NCI-H1694 treated with DMSO at 0.1 percent for 48 hours (cell line): ENCODE data around the gene GLIS1.

Source experiments
- DNase-seq: peaks from one replicate; lab custom pipeline; 2025; lab: John Stamatoyannopoulos, UW

GLIS1 gene

DNA sequence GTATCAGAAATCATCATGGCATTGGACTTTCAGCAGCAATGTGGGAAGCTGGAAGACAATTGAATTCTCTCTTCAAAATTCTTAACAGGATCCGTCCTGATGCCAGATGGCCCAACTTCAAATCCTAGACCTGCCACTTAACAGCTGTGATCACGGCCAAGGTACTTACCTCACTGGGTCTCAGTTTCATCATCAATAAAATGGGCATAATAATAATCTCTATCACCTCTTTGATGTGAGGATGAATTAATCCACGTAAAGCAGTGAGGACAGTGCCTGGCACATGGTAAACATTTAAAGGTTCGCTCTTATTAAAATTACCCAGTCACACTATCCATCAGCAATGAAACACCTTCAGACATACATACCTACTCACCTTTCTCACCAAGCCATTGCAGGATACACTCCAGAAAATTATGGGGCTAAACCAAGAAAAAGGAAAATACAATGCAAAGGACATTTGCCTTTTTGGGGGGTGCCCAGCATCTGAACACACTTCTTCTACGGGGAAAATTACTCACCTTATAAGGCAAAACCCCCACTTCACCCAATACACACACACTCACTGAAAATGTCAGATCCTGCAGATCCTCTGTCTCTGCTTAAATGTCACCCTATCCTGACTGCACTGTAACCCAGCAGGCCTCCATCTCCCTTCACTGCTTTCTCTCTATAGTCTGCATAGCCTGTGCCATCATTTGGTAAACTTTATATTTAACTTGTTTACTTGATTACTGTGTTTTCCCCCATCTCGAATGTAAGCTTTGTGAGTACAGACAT is 21.7 kb downstream of the GLIS1 start:
- DNase-seq: no peak

DNA sequence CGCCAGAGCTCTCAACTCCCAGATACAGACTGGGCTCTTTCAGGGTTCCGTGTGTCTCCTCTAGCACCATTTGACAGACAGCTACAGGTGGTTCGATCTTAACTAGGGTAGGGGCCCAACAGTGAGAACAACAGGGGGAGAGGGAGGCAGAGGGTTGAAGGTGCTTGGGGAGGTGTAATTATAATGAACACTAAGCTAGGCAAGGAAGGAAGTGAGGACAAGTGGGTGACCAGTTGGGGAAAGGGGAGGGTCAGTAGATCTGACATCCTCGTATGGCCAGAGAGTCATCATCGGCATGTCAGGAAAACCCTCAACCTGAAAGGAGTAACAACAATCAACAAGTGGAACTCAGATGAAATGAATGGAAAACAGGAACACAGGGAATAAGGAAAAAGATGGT is 22.8 kb downstream of the GLIS1 start:
- no peak for DNase-seq

DNA sequence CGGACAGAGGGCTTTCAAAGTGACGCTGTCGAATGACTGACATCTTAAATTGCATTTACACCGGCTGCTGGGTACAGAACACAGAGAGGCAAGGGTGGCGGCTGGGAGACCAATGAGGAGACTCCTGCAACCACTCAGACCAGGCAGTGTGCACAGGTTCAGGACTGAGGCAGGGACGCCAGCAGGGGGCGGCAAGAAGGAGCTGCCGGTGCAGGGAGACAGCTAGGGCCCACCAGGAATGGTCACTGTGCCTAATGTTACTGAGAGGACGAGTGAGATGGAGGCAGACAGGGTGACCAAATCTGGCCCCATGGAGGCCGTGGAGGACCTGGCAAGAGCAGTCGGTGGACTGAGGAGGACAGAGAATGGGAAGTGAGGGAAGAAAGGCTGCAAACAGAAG is 23.5 kb downstream of the GLIS1 start:
- peak; percentile 10 for DNase-seq

DNA sequence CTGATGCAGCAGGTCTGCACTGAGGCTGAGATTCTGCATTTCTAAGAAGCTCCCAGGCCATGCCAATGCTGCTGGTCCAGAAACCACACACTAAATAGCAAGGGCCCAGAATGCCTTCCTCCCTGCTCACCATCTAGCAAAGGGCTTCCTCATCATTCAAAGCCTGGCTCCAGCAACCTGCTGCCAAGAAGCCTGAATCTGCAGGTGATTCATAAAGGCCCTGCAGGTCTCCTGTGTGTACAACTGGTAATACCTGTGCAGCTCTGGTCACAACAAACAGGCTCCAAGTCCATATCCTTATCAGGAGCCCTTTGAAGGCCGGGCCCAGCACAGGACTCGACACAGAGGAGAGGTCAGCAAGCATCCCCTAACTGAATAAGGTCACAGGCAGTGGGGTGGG is 26.7 kb downstream of the GLIS1 start:
- no peak for DNase-seq

DNA sequence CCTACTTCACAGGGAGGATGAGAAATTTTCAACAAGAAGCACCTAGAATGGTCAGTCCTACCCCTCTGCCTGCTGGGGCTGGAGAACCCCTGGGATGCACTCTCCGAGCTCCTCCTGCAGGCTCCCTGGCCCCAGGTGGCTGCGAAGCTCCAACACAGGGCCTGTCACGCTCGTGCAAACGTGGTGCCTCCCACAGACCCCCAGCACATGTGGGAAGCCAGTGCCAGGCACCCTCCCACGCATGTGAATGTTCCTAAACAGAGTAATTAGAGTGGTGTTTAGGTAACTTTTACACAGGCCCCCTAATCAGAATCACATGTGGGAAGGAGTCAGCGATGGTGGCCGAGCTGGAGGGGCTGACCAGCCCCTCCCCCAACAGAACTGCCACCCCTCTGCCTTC is 28.4 kb downstream of the GLIS1 start:
- DNase-seq: no peak

DNA sequence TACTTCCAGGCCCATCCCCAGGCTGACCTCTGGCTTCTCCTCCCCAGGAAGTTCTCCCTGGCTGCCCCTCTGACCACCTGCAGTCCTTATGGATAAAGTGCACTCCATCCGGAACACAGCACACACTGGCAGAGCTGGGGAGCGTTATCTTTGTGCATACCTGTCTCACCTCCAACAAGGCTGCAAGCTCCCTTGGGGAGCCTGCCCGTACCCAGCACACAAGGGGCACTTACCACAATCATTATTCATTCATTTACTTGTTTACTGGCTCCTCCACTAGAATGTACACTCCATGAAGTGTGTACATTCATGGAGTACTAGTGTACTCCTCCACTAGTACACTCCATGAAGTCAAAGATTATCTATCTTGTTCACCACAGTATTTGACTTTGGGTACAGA is 30.3 kb downstream of the GLIS1 start:
- no peak for DNase-seq

DNA sequence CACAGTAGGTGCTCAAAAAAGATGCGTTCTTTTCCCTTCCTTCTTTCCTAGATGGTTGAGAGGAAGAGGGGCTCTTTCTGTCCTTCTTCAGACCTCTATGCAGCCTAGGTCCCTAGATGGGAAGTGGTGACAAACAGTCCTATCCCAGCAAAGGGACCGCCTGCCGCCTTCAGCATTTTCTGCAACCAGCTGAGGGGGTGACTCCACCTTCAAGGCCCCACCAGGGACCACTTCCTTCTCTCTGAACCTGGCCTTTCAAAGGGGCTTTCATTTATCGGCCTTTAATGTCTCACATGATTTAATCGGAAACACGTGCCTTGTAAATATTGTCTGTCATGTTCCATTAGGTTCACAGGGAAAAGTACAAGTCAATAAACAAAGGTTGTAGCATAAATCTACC is 32.6 kb downstream of the GLIS1 start:
- DNase-seq: no peak

DNA sequence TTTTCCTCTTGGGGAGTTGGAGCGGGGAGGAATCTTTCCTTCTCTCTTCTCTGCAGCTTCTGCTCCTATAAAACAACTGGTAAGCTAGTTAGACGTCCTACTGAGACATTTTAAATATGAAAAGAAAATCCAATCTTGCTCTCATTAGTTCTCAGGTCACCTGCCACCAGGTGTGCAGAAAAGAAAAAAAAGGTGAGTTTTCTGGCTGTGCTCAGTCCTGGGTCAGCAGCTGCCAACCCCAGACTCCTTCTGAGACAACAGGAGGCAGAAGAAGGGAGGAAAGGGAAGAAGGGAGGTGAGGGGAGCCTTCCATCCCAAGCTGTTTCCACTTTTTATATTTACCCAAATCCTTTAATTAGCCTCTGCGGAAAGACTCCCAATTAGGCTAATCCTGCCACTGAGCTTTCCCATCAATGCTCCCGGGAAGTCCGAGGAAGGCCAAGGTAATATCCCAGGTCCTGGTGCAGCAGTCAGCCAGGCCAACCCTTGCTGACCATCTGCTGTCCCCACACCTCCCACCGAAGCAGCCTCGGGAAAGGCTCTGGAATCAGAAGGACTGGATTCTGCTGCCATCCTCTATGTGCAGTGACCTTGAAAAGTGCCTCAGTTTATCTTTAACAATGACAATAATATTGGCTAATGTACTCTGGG is 33.4 kb downstream of the GLIS1 start:
- no peak for DNase-seq

DNA sequence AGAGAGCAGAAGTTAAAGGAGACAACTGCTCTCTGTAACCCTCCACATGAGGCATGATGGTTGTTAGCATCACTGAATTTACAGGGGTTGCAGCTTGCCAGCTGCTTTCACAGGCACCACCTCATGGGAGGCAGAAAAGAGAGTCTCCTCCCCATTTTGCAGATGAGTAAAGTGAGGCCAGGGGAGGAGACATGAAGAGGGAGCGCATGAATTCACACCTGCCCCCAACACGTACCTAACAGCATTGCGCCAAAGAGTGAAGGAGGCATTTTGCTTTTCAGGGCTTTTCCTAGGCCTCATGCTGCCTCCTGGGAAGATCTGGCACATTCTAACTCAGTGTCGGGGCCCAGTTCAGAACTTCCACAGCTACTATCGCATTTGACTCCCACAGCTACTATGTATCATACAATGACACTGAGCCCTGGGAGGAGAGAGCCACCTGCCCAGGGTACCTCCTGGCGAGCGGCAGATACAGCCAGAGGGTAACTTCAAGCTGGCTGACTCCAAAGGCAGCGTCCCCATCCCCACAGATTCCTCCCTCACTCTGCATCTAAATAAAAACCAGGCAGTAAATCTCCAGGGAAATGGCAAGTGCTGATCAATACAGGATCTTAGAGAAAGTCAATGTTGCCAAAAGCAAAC is 34.0 kb downstream of the GLIS1 start:
- no peak for DNase-seq

DNA sequence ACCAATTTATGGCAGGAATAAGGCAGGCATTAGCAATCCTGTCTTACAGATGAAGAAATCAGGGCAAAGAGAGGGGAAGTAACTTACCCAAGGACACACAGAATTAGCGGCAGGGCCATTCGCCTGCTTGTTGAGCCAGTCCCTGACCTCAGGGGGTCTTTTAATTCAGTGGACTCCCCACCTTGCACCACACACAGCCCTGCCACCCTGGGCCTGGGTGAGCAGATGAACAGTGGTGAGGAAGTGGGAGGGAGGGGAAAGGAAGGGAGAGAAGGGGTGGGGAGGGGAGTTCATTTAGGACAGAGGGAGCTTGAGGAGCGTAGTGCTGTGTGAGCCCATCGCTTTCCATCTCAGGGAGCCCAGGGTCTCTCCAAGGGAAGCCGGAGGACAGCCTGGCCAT is 34.7 kb downstream of the GLIS1 start:
- DNase-seq: no peak

DNA sequence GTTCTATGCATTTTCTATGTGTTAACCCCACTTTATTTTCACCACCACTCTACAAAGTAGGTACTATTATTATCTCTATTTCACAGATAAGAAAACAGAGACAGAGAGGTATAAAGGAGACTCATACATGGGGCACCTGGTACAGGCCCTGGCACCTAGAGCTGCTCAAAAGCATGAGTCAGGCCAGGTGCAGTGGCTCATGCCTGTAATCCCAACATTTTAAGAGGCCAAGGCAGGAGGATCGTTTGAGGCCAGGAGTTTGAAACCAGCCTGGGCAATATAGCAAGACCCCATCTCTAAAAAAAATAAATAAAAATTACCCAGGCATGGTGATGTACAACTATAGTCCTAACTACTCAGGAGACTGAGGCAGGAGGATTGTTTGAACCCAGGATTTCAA is 35.8 kb downstream of the GLIS1 start:
- no peak for DNase-seq

DNA sequence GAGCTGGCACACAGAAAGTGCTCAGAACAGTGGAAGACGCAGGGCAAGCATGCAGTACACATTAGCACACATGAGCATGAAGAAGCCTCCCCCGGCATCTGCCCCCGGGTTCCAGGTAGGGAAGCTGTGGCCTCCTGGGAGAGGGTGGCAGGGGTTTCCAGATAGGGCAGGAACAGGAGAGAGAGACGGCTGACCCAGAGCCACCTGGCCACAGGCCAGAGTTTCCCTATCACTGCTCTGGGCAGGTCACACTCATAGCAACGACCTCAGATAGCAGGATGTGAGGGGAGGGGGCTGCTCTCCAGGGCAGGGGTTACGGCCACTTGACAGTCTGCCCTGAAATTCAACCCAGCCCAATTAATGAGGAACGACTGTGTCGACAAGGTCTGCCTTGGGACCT is 36.6 kb downstream of the GLIS1 start:
- DNase-seq: no peak

DNA sequence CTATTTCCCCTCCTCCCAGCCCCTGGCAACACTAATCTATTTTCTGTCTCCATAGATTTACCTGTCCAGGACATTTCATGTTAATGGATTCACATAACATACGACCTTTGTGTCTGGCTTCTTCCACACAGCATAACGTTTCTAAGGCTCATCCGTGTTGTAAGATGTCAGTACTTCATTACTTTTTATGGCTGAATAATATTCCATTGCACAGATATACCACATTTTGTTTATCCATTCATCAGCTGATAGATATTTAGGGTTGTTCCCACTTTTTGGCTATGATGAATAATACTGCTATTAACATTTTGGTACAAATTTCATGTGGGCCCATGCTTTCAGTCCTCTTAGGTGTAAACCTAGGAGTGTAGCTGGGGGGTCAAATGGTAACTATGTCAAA is 38.2 kb downstream of the GLIS1 start:
- DNase-seq: no peak

DNA sequence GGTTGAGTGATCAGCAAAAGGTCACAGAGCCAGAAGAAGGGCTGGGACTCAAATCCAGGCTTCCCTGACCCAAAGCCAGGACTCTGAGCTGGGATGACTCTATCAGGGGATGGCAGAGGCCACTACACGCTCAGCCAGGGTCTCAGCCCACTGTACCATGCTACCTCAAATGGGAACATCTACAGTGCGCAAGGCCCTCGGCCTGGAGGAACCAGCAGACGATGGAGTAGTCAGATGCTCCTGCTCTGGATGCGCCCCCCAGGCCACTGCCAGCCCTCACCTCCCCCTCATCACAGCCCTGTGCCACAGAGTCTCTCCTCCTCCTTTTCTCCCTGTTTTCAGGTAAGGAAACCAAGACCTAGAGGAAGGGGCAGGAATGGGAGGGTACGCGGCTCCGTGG is 39.0 kb downstream of the GLIS1 start:
- no peak for DNase-seq

DNA sequence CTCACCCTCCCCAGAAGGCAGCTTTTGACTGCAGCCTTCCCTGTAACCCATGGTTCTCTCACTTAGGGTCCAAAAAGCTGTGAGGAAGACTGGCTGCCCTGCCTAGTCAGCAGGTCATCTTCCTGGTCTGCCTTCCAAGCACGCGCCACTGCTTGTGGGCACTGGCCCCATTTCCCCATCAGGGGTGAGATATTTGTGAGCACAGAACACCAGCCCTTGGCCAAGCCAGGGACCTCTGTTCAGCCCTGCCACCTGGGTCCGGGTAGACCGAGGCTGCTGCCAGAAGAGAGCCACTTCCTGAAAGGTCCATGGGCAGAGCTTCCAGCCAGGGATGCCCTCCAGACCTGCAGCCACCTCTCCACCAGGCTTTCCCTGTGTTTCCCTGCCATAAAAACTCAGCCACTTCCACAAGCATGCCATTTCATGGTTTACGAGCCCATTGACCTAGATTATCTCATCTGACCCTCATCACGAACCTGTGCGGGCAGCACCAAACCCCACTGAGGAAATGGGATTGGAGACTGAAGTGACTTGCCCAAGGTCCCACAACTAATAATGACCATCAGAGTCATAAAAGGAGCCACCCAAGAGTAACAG is 40.5 kb downstream of the GLIS1 start:
- no peak for DNase-seq

DNA sequence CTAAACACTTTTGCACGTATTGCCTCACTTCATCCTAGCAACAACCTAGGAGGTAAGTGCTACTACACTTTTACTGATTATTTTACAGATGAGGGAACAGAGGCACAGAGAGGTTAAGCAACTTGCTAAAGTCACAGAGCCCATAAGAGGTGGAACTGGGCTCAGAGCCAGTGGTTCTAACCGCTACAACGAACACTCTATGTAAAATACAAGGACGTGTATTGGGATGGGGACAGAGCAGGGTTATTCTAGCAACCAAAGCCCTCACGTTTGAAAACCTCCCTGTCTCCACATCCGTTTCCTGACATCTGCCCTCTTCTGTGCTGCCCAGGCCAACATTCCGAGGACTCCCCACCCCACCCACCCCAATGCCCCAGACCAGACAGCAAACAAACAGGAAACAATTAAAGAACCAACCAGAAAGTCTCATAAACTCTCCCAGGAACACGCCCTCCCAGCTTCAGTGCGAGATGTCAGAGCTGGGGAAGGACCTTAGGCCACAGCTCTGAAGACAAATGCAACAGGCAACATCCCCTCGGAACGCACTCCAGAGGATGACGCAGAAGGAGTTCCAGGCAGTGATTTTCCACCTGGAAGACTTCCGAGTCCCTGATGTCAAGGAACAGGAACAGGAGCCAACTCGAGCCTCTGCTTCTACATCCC is 41.1 kb downstream of the GLIS1 start:
- no peak for DNase-seq

DNA sequence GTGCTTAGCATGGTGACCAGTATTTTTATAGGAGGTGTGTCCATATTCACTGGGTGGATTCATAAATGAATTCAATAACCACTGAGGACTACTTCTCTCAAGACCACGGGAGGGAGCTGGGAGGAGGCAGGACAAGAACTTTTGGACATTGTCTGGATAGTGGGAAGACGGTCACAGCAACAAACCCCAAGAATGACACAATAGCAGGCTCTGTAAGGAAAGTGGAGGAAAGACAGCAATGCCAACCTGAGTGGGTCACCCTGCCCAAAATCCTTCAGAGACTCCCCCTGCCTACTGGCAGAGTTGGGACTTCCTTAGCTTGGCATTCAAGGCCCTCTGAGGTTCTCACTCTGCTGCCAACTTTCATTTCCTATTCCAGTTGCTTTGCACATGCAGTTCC is 42.0 kb downstream of the GLIS1 start:
- no peak for DNase-seq

DNA sequence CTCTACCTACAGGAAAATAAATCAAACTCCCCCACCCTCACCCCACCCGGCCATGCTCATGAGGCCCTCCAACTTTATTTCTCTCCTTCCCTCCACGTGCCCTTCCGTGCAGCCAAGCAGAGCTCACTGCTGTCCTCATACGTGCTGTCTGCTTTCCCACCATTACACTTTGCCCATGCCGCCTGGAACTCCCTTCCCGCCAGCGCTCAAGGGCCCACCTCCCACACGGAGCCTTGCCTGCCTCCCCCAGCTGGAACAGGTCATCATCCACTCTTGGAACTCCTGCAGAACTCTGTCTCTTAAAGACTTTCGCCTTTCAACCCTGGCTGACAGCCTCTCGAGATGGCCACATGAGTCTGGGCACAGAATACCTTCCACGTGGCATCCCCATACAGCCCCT is 42.4 kb downstream of the GLIS1 start:
- DNase-seq: no peak

DNA sequence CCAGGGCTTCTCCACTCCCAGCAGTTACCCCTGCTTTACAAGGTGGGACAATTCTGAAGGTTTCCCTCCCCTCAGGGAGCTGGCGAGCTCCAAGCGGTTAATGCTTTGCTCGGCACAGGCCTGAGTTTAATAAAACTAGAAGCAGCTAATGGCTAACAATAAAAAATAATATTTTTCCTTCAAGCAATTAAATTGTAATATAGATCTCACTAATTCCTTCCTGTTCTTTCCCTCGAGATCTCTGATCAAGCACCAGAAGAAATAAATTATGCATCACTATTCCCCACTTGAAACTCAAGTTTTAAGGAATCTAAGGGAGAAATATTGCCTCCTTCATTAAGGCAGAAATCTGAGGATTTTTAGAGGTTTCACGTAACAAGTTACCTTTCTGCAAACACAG is 42.9 kb downstream of the GLIS1 start:
- DNase-seq: no peak

DNA sequence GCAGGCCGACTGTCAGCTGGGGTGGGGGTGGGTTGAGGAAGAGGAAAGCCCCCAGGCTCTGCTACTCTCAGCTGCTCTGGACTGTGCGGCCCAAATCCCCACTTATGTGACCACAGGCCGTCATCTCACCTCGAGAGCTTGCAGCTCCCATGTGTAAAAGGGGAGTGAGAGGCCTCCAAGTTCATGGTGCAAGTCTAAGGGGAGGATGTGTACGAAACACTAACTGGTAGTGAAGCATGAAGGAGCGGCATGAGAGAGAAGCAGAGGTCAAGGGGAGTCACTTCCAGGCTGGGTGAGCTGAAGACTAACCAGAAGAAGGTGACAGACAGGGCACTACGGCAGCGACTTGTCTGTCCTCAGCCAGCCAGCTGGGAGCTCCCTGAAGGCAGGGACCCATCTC is 43.8 kb downstream of the GLIS1 start:
- no peak for DNase-seq

DNA sequence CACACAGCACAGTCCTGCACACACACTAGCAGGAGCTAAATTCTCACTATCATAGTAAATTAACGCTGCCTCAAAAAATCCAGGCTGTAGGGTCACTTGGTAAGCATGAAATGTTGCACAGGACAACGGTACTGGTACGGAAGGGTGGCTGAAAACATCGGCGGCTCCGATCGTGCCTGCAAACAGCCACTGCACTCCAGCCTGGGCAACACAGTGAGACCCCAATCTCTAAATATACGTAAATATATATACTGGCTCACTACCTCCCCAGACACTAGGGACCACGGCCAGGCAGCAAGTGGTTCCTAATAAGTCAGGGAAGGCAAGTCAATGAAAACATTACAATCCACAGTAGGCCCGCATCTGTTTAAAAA is 44.3 kb downstream of the GLIS1 start:
- DNase-seq: no peak
